GM19468 (cell line): ENCODE data around the gene PACS1.
A peak's percentile ranks its signal among the peaks of the same experiment; 100 is the strongest.

Experiments used
- ATAC-seq: cut with Tn5 transposase; IDR thresholded peaks from one replicate; pipeline ENCODE4 v1.9.1; 2021; ENCODE audit warnings: mild to moderate bottlenecking, moderate library complexity, moderate number of reproducible peaks; ENCODE audit not compliant: unreplicated experiment; ENCODE audit errors: extremely low read depth

The PACS1 gene

GRCh38 chr11:66218036-66218435 is 148.0 kb downstream of the PACS1 start:
- ATAC-seq = no peak

- no peak for ATAC-seq
Observed at GRCh38 chr11:66218846-66219620, 149.0 kb downstream of the PACS1 start.

DNA sequence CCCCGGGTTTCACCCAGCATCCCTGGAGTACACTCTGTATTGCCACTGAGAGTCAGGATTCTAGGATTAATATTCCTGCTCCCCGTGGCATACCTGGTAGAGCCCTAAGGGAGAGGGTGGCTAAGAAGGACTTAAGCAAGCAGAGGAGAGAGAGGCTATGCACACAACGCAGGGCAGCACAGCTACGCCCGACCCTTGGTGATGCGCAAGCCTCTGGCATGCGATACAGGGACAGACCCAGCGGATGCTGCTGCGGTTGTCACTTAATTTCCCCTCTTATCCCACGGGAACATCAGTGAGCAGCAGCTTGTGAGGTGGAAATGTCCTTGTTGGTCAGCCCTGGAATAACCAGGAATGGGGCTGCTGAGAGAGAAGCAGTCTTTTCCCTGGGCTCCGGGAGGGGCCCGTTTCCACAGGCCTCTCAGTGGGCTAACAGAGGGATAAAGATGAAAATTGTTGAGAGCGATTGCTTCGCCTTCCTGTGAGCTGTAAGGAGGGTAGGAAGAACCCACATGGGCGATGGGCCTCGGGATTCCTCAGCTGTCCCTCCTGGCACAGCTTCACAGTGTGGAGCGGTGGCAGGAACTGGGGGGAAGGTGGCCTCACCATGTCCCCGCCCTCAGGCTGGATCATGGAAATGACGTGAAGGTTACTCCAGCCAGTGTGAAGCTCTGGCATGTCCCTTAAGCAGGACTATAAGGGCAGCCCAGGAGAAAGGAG is 149.9 kb downstream of the PACS1 start:
- no peak for ATAC-seq

DNA sequence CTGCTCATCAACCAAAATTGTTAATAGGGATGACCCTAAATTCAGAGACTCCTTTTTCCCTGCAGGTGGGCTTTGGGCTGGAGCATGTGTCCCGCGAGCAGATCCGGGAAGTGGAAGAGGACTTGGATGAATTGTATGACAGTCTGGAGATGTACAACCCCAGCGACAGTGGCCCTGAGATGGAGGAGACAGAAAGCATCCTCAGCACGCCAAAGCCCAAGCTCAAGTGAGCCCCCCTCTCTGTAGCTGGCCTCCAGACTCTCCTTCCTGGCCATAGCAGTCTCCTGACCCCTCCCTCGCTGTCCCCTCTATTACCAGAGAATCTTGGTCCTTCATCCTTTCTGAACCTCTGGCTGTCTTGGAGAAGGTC is 150.5 kb downstream of the PACS1 start:
- no peak for ATAC-seq

- no peak for ATAC-seq
Observed at GRCh38 chr11:66221012-66221411, 150.9 kb downstream of the PACS1 start.

GRCh38 chr11:66221726-66222236 is 151.7 kb downstream of the PACS1 start:
- ATAC-seq = no peak

DNA sequence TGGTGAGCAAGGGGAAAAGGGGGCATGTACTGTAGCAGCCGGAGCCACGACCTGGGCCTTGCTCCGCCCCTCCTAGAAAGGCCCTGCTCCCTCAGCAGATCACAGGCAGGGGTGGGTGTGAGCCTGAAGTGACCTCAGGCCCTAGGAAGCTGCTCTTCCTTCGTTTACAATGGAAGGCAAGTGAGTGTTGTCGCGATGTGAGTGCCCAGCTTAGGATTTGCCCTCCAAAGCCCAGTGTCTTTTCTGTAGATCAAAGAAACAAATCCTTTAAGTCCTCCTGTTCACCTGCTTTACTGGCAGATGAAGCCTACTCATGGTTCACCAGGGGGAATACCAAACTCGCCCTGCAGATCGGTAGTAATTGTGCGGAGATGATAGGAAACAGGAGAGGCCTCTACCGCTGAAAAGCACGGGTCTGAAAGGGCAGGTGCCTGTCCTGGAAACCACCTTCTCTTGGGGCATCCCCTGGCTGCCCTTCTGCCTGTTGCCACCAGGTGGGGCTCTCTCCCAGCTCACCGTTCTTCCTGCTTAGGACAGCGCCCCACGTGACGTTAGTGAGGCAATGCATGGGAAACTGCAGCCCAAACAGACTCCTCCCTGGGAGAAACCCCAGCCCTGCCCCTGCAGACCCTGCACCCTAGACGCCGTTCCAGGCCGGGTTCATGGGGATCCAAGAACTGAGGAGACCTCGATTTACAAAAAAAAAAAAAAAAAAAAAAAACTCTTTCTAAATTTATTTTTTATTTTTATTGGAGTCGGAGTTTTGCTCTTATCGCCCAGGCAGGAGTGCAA is 152.5 kb downstream of the PACS1 start:
- peak; percentile 91 for ATAC-seq

- ATAC-seq = no peak
Observed at GRCh38 chr11:66224226-66224855, 154.3 kb downstream of the PACS1 start.

GRCh38 chr11:66225066-66225465 is 155.0 kb downstream of the PACS1 start:
- ATAC-seq = no peak

GRCh38 chr11:66226101-66226500 is 156.0 kb downstream of the PACS1 start:
- ATAC-seq = no peak

DNA sequence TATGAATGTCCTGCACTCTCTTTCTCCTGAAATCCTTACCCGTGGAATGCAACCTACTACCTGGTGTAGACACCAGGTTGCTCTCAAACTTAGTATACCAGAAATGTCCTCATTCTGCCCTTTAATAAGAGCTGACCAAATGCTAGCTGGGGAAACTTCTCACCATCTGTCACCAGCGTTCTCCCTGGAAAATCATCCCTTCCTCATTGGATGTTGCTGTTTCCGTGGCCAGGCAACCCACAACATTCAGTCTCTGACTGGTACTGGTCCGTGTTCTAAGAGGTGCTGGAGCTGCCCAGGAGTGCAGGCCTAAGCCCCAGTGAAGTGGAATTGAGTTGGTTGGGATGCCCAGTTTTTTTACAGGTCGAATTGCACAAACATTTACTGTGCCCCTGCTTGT is 157.6 kb downstream of the PACS1 start:
- no peak for ATAC-seq

- ATAC-seq = no peak
Observed at GRCh38 chr11:66228521-66228920, 158.4 kb downstream of the PACS1 start.

DNA sequence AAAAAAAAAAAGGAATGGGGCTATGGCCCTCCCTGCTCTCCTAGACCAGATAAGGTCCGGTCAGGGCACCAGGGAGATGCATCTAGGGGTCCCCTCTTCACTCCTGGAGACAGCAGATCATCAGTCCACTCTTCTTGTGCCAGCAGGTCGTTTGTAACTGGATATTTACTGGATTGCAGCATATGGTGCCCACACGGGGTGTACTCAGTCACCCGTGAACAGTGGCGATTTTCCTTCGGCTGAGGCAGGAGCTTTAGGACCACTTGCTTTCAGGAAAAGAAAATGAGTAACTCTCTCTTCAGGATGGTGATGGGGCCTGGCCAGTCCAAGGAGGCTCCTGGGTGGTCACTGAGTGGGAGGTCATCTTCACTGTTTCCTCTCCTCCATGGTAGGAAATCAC is 160.1 kb downstream of the PACS1 start:
- ATAC-seq = no peak

GRCh38 chr11:66230978-66231377 is 160.9 kb downstream of the PACS1 start:
- no peak for ATAC-seq

DNA sequence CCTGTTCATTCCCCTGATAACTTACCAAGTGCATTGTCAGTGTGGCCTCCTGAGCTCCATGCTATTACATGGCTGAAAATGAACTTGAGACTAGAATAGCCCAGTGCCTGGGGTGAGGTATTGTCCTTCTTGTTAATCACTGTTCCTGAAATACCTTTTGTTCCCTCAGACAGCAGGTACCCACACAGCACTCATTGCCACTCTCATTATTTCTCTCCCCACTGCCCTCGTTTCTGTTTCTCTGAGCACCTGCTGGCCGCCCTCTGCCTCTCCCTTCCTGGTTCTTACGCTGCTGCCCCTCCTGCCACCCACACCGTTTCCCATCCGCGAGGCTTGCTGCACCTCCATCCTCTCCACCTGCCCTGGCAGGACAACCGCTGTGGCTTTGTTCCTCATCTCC is 161.5 kb downstream of the PACS1 start:
- ATAC-seq = no peak

DNA sequence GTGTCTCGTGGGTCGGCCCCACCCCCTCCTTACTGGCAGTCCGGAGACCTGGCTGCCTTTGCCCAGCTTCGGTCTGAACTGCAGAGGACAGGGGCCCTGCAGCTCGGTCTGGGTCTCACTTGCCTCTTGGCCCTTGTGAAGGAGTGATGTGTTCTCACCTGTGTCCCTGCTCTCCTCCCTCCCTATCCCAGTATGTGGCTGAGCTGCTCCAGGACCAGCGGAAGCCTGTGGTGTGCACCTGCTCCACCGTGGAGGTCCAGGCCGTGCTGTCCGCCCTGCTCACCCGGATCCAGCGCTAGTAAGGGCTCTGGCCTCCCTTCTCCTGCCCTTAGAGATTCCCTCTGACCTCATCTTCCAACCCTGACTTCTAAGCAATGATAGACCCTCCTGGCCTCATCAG is 162.7 kb downstream of the PACS1 start:
- no peak for ATAC-seq

GRCh38 chr11:66233301-66233700 is 163.2 kb downstream of the PACS1 start:
- ATAC-seq = no peak

DNA sequence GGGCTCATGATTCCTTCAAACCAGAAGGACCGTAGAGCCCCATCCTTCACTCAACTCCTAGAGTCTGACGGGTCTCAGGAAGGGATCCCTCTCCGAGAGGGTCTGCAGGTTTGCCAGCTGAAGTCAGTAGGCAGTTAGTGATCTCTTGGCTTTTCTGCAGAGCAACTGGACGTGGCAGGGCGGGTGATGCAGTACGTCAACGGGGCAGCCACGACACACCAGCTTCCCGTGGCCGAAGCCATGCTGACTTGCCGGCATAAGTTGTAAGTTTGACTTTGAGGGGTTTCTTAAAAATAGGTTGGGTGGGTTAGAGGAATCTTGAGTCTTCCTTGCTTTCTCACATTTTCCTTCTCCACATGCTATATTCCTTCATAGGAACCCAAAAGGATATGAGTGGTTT is 165.1 kb downstream of the PACS1 start:
- no peak for ATAC-seq

DNA sequence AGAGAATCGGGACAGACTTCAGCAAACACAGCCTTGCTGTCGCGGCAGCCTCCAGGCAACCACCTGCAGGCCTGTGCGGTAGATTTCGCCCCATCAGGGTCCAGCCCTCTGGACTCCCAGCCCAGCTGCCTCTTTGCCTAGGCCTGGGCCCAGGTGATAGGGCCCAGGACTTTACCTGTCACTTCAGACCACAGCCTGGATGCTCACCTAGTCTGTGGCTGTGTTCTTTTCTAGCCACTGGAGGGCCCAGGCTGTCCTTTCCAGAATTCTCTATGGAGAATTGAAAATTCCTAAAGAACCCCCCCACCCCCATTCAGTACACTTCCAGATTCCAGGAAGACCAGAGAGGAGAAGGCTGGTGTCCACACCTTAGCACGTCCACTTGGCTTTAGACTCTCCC is 167.8 kb downstream of the PACS1 start:
- ATAC-seq = no peak

DNA sequence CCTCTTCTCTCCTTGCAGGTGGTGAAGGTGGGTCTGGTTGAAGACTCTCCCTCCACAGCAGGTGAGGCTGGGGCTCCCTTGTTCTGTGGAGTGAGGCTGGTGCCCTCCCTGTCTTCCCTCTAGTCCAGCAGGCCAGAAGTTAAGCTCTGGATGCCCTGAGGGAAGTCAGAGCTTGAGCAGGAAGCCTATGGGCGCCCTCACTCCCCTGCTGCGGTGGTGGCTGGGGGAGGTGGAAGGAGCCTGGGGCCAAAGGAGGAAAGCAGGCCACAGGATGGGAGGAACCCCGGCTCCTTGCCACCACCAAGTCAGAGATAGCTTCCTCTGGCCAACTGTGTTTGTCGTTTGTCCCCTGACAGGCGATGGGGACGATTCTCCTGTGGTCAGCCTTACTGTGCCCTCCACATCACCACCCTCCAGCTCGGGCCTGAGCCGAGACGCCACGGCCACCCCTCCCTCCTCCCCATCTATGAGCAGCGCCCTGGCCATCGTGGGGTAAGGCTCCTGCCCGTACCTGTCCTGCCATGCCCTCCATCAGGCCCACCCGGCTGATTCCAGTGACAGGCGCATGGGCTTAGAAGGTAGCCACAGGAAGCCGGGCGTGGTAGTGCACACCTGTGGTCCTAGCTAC is 168.8 kb downstream of the PACS1 start:
- no peak for ATAC-seq
